Smooth muscle cell (in vitro differentiated cells): ENCODE data around the gene PDZD2. TPM values are rescaled to one million over a fixed set of nuclear protein-coding genes. Genes with fewer than 3 reads are reported as not detected.

Source experiments
- DNase-seq: peaks from one replicate; lab custom pipeline; 2025; ENCODE audit not compliant: unreplicated experiment; lab: John Stamatoyannopoulos, UW
- H2AFZ ChIP-seq: fragments of 200-600 bp; sonication (generic); 2 replicates; pipeline ENCODE4 v1.6.0; 2016; ENCODE audit warnings: antibody characterized with exemption, low read depth, mild to moderate bottlenecking
- H3F3A ChIP-seq: fragments of 200-600 bp; sonication (generic); 2 replicates; pipeline ENCODE4 v1.6.0; 2017; ENCODE audit warnings: antibody characterized with exemption, low read depth
- H3K27ac ChIP-seq: fragments of 200-600 bp; sonication (generic); 2 replicates; pipeline ENCODE4 v1.5.1; 2016; ENCODE audit warnings: low read depth, mild to moderate bottlenecking
- H3K27me3 ChIP-seq: fragments of 200-600 bp; sonication (generic); 2 replicates; pipeline ENCODE4 v1.6.1; 2016; ENCODE audit warnings: low read depth, mild to moderate bottlenecking
- H3K36me3 ChIP-seq: fragments of 200-600 bp; sonication (generic); 2 replicates; pipeline ENCODE4 v1.5.1; 2016; ENCODE audit warnings: low read depth
- H3K4me1 ChIP-seq: fragments of 200-600 bp; sonication (generic); 2 replicates; pipeline ENCODE4 v1.5.1; 2016; ENCODE audit warnings: low read depth
- H3K4me2 ChIP-seq: fragments of 200-600 bp; sonication (generic); 2 replicates; pipeline ENCODE4 v1.6.0; 2016; ENCODE audit warnings: mild to moderate bottlenecking
- H3K4me3 ChIP-seq: fragments of 200-600 bp; sonication (generic); 2 replicates; pipeline ENCODE4 v1.5.1; 2016; ENCODE audit warnings: mild to moderate bottlenecking
- H3K79me2 ChIP-seq: fragments of 200-600 bp; sonication (generic); 2 replicates; pipeline ENCODE4 v1.6.0; 2016; ENCODE audit warnings: low read depth, mild to moderate bottlenecking
- H3K9ac ChIP-seq: fragments of 200-600 bp; sonication (generic); 2 replicates; pipeline ENCODE4 v1.6.0; 2016; ENCODE audit warnings: low read depth
- H3K9me3 ChIP-seq: fragments of 200-600 bp; sonication (generic); replicated peaks from 2 replicates; pipeline ENCODE4 v1.5.1; 2016; ENCODE audit warnings: low read depth
- H4K20me1 ChIP-seq: fragments of 200-600 bp; sonication (generic); 2 replicates; pipeline ENCODE4 v1.6.0; 2016; ENCODE audit warnings: low read depth
- WGBS: methylation state at CpG from one replicate; pipeline ENCODE4 v1.1.7; 2016; ENCODE audit warnings: low lambda C conversion rate; 5-methylcytosine and 5-hydroxymethylcytosine counted together
- polyA plus RNA-seq: library from polyadenylated mRNA; unstranded; fragments of >200 nt; fragmentation: Nextera tagmentation; extraction: Ambion mirVana; gene quantifications from 2 replicates; pipeline ENCODE4 v1.2.1, GENCODE V29; 2016
- total RNA-seq: library from RNA; depleted of rRNA; stranded (reverse); fragments of >200 nt; gene quantifications from 2 replicates; pipeline ENCODE4 v1.2.3, GENCODE V29; 2014
- TF ChIP-seq, protein P1 (sequence below): fragments of 200-600 bp; sonication (generic); IDR thresholded peaks from 2 replicates; pipeline ENCODE4 v1.5.1; 2017; ENCODE audit warnings: borderline replicate concordance, mild to moderate bottlenecking, antibody characterized with exemption; ENCODE audit not compliant: insufficient read depth, poor library complexity, severe bottlenecking

The PDZD2 gene
- total and polyA plus RNA-seq, 2 experiments from 2014 or later: 3.2 to 4.1 TPM

DNA sequence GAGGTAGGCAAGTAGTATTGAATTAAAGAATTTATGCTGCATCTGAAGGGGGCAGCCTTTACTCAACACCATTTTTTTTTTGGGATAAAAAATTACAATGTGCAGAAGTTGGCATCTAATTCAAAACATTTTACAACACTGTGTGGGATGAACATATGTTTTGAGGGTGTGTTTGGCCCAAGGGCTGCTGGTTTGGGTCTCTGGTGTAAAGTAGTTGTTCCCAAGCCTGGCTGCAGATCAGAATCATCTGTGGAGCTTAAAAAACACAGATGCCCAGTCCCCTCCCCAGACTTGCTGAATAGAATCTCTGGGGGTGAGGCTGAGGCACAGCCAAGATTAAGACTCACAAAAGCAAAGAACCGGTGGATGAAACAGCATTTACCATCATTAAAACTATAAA, 33.0 kb upstream of the PDZD2 start:
- no peaks in the 10 kb centered on the region for H3F3A ChIP-seq
- no peaks in the 10 kb centered on the region for H3K36me3 ChIP-seq
- H3K4me1 ChIP-seq: no peaks in the 10 kb centered on the region
- no peaks in the 10 kb centered on the region for H4K20me1 ChIP-seq
- H3K4me3 ChIP-seq: no peak overlapping the region
- no peak overlapping the region for H3K9ac ChIP-seq
- no peaks in the 10 kb centered on the region for H3K79me2 ChIP-seq
- no peaks in the 10 kb centered on the region for H3K9me3 ChIP-seq
- H3K27me3 ChIP-seq: no peaks in the 10 kb centered on the region
- WGBS: 76% methylated on average over 1 of the region's 1 CpG
- no peak overlapping the region for H3K27ac ChIP-seq
- H3K4me2 ChIP-seq: no peak overlapping the region
- H2AFZ ChIP-seq: no peak overlapping the region
- TF ChIP-seq, protein P1, sequence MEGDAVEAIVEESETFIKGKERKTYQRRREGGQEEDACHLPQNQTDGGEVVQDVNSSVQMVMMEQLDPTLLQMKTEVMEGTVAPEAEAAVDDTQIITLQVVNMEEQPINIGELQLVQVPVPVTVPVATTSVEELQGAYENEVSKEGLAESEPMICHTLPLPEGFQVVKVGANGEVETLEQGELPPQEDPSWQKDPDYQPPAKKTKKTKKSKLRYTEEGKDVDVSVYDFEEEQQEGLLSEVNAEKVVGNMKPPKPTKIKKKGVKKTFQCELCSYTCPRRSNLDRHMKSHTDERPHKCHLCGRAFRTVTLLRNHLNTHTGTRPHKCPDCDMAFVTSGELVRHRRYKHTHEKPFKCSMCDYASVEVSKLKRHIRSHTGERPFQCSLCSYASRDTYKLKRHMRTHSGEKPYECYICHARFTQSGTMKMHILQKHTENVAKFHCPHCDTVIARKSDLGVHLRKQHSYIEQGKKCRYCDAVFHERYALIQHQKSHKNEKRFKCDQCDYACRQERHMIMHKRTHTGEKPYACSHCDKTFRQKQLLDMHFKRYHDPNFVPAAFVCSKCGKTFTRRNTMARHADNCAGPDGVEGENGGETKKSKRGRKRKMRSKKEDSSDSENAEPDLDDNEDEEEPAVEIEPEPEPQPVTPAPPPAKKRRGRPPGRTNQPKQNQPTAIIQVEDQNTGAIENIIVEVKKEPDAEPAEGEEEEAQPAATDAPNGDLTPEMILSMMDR: no peak
- DNase-seq: no peak

DNA sequence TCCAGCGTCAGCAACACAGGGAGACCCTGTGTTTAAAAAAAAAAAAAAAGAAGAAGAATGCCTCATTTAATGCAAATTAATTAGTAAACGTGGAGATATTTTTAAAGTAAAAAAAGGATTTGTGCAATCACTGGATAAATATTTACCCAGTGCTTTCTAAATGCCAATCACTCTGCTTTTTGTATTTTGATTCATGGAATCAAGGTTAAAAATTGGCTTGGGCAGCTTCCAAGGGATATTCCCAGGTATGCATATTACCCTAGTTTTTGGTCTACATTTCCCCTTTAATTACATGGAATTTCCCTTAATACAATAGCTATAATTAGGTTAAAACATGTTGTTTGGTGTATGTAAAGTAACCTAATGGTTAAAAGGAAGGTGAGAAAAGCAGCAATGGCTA, 31.4 kb upstream of the PDZD2 start:
- 78% methylated on average over 2 of the region's 2 CpGs for WGBS
- TF ChIP-seq, protein P1: no peak
- no peak overlapping the region for H2AFZ ChIP-seq
- no peak overlapping the region for H3K9ac ChIP-seq
- no peaks in the 10 kb centered on the region for H3K27me3 ChIP-seq
- no peak overlapping the region for H3K4me2 ChIP-seq
- no peak overlapping the region for H3K4me3 ChIP-seq
- no peak overlapping the region for H3K27ac ChIP-seq
- H3K4me1 ChIP-seq: no peaks in the 10 kb centered on the region
- no peaks in the 10 kb centered on the region for H4K20me1 ChIP-seq
- no peaks in the 10 kb centered on the region for H3K9me3 ChIP-seq
- no peak for DNase-seq
- no peaks in the 10 kb centered on the region for H3K36me3 ChIP-seq
- H3F3A ChIP-seq: no peaks in the 10 kb centered on the region
- H3K79me2 ChIP-seq: no peaks in the 10 kb centered on the region

DNA sequence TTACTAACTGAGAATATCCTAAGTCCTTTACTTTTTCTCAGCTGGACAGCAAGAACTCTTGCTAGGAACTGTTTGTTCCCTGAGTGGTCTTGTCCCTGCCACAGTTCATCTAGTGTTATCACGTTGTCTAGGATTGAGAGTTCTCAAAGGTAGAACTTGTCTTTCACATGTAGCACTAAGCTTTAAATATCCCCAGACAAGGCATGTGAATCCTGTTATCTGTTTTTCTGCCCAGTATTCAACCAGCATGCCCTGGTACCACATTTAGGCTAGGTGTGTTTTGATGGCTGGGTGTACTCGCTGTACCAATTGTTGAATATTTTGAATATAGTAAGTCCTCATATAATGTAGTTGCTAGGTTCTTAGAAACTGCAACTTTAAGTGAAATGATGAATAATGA, 27.9 kb upstream of the PDZD2 start:
- H3K27ac ChIP-seq: no peak overlapping the region
- no peak for DNase-seq
- H3K79me2 ChIP-seq: no peaks in the 10 kb centered on the region
- TF ChIP-seq, protein P1: no peak
- no peak overlapping the region for H3K9ac ChIP-seq
- no peaks in the 10 kb centered on the region for H3K9me3 ChIP-seq
- no peak overlapping the region for H2AFZ ChIP-seq
- WGBS: 95% methylated on average over 2 of the region's 2 CpGs
- H4K20me1 ChIP-seq: no peaks in the 10 kb centered on the region
- H3F3A ChIP-seq: no peaks in the 10 kb centered on the region
- no peaks in the 10 kb centered on the region for H3K27me3 ChIP-seq
- no peak overlapping the region for H3K4me3 ChIP-seq
- H3K4me2 ChIP-seq: no peak overlapping the region
- no peaks in the 10 kb centered on the region for H3K36me3 ChIP-seq
- H3K4me1 ChIP-seq: no peaks in the 10 kb centered on the region

DNA sequence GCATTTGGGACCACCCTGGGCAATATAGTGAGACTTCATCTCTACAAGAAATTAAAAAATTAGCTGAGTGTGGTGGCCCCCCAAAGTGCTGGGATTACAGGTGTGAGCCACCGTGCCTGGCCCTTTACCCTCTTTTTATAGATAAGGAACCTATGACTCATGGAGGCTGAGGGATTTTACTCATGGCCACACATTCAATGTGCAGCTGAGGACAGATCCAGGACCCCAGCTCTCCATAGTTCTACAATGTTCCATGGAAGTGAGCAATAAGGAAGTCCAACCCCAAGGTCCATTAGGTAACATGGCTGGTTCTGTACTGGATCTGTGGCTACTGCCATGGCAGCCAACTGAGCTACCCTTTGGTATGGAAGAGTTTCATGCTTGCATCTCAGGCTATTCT, 25.3 kb upstream of the PDZD2 start:
- no peak overlapping the region for H3K9ac ChIP-seq
- whole genome bisulfite sequencing: 42% methylated on average over 1 of the region's 1 CpG
- H3K9me3 ChIP-seq: no peaks in the 10 kb centered on the region
- no peaks in the 10 kb centered on the region for H4K20me1 ChIP-seq
- H3K79me2 ChIP-seq: no peaks in the 10 kb centered on the region
- TF ChIP-seq, protein P1: no peak
- H2AFZ ChIP-seq: no peak overlapping the region
- H3K4me3 ChIP-seq: no peak overlapping the region
- no peaks in the 10 kb centered on the region for H3K27me3 ChIP-seq
- peaks cover 3% of the 10 kb centered on the region for H3K4me1 ChIP-seq
- H3K27ac ChIP-seq: no peak overlapping the region
- H3K4me2 ChIP-seq: no peak overlapping the region
- no peaks in the 10 kb centered on the region for H3K36me3 ChIP-seq
- DNase-seq: no peak
- no peaks in the 10 kb centered on the region for H3F3A ChIP-seq
